ENCODE measurements around the gene TPM3. TPM values are rescaled to one million over a fixed set of nuclear protein-coding genes. Genes with fewer than 3 reads are reported as not detected.

Gene TPM3
- total RNA-seq, 1 experiment from 2014 or later: 703 TPM

- DNase-seq (ENCODE audit: low read depth): peak; percentile 44
Observed at GRCh38 chr1:154206196-154206595, 14.3 kb upstream of the TPM3 start, which contains the start of gene CFAP141. CFAP141 (minus strand) TSS chr1:154206333; CDS start chr1:154206307, 26 bp downstream.

GRCh38 chr1:154205778-154206177, 13.9 kb upstream of the TPM3 start:
- DNase-seq (ENCODE audit: low read depth): peak; percentile 29

GRCh38 chr1:154199563-154199879, 7.6 kb upstream of the TPM3 start:
- peak; percentile 24 for DNase-seq (ENCODE audit: low read depth)

DNA sequence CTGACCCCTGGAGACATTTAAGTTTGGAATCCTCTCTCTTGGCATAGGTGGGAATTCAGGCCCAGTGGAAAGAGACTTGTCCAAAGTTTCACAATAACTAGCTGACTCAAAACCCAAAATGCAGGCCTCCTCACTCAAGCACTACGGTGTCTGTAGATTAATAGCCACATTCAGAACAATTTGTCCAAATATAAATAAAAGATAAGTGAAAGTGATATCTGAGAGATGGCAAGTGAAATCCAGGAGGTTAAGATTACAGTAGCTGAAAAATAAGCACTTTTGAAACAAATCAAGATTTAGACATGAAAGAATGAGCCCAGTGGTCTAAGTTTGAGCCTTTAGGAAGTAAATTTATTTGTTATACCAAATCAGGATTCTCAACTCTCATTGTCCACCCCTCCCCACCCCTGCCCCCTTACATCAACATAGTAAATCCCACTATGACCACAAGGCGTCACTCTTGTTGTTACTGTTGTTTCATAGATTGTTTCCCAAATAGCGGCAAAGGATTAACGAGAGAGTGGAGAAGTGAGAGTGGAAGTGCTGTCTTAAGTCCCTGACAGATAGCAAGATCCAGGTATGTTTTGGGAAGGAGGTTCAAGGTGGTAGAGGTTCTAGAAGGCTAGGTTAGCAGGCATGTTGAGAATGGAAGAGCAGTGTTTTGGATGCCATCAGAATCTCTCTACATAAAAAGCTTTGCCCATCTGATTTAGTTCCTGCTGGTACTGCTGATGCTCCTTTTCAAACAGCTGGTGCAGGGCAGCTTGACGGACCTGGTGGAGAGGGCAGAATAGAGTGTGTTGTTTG, 7.1 kb upstream of the TPM3 start:
- DNase-seq (ENCODE audit: low read depth): peak; percentile 51

- DNase-seq (ENCODE audit: low read depth): peak; percentile 56
Observed at GRCh38 chr1:154193821-154194220, 1.9 kb upstream of the TPM3 start.

- DNase-seq (ENCODE audit: low read depth): no peak
Observed at GRCh38 chr1:154192476-154192875, 576 bp upstream of the TPM3 start.

DNA sequence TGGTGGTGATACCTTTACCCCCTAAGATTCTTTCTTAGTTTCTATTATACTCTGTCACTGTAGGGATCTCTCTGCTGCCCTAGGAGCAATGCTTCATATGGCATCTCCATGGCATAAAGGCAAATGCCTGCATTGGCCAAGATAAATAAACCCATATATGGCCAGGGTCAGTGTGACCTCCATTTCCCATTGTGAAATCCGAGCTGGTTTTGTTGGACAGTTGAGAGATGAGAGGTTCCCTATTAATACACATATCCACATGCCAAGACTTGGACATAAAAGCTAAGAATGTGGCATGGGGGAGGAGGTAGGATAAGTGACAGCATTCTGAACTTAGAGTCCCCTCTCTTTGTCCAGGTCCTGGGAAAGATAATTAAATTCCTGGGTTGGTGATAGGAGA, 1.4 kb downstream of the TPM3 start:
- peak; percentile 46 for DNase-seq (ENCODE audit: low read depth)

DNA sequence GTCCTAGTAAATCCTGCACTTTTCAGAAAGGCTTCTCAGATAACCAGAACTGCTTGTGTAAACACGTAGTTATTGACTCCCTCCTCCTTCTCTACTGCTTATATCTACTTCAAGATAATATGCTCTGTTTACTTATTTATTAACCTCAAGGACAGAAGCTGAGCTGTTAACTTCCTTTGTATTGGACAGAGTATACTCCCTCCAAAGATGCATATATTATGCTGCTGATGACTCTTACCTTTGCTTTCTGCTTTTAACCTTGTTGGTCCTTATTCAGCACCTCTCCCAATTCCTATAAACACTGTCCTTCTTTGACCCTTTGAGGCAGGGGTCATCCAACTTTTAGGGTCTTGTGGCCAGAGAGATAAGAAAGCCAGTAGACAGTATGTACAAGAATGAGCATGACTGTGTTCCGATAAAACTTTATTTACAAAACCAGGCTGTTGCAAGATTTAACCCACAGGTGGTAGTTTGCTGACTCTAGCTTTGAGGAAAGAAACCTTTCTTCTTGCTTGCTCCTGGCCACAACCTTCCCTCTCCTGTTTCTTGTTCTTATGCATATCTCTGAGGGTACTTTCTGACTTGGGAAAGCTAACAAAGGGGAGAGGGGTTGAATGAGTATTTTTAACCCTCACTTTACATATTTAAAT, 4.9 kb downstream of the TPM3 start:
- DNase-seq (ENCODE audit: low read depth): no peak

DNA sequence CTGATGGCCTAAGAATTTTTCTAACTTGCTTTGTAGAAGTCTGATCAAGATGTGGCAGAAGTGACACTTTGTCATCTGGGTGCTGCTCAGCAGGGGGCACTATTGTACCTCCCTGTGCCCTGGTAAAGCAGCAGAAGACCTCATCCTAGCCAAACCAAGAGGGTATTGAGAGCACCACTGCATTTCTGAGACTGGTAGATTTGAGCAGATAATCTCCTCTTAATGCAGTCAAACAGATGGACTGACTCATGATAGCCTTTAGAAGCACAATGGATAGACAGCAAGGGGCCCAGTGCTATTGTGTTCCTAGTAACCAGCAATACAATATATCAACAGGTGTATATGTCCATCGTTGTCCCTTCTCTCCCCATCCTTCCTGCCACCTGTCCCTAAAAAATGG, 5.7 kb downstream of the TPM3 start:
- peak; percentile 53 for DNase-seq (ENCODE audit: low read depth)

- DNase-seq (ENCODE audit: low read depth): peak; percentile 99
Observed at GRCh38 chr1:154183046-154183915, 8.6 kb downstream of the TPM3 start.

DNA sequence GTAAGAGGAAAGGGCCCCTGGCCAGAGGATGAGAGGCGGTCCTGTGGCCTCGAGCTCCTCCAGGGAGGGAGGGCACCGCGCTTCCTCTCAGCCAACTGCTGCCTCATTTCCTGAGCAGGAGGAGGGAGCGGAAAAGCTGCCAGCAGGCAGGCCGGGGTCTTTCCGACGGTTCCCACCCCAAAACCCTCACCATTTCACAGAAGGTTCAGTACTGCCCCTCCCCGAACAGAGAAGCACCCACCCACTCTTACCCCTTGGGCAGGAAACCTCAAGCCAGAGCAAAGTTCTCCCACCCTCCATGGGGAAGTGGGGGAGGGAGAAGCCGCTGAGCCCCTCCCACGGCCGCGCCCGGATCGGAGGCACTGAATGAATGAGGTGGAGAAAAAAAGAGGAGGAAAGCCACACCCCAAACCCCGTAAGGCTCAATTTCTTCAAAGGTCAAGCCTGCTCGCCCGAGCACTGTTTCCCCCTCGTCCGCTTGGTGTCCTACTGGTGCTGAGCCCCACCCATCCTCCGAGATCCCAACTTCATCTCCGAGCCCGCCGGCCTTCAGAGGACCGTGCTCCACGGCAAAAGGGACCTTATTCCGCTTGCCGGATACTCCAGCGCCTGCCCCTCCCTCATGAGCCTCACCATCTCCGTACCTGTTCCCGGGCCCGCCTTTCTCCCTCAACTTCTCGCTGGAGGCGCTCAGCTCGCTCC, 9.4 kb downstream of the TPM3 start:
- DNase-seq (ENCODE audit: low read depth): peak; percentile 85

DNA sequence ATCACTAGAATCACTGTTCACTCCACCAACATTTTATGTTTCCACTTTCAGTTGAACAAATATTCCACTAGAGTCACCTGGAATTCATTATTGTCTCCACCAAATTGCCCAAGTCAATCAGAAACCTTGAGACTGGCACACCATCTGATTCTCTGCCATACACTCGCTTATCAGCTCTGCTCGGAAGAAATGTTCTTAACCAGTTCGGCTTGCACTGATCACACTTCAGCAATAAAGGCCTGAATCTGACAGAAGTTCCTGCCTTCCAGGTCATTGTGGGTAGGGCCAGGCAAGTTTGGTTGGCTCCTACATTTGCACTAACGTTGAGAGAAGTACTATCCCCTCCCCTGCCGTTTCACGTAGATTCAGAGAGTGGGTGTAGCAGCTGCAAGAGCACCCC, 10.0 kb downstream of the TPM3 start:
- DNase-seq (ENCODE audit: low read depth): no peak

DNA sequence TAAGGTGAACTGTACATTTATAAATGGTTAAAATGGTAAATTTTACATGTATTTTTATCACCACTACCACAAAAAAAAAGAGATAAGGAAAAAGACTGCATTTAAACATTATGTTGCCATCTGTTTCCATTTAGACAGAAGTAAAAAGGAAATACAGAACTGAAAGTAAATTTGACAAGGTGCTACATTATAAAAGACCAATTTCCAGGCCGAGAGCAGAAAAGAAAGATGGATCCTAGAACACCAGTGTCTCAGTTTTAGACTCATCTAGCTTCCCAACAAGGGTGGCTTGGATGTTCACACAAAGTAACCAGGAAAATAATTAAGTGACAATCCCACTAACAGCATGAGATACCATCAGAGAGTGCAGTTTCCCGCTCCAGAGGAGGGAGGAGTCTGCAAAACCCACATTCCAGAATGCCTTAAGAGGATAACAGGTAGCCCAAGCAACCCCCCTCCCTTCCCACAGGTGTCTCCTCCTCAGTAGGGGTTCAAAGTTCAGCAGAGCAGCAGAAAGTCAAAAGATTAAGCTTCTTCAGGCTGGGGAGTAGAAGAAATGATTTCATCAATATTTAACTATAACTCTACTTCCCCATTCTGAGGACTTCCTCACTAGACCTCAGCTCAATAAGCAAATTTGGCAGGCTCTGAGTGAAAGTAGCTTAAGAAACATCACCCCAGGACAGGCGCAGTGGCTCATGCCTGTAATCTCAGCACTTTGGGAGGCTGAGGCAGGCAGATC, 11.8 kb downstream of the TPM3 start:
- no peak for DNase-seq (ENCODE audit: low read depth)

- no peak for DNase-seq (ENCODE audit: low read depth)
Observed at GRCh38 chr1:154178911-154179811, 12.7 kb downstream of the TPM3 start.

DNA sequence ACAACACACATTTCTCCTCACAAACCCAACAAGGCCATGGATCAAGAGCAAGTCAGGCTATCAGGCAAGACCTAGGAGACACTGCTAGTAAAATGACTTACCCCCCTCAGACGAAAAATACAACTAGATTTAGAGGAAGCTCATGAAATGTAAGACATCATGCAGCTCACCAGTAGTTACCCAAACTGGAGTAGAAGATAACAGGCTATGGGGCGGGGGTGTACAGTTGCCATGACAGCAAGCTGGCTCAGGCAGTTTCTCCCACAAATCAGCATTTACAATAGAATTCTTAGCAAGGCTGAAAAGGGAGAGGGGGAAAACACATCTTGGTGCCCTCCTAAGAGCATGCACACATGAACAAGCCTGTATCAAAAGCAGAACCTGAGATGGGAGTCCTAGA, 13.9 kb downstream of the TPM3 start:
- DNase-seq (ENCODE audit: low read depth): no peak

DNA sequence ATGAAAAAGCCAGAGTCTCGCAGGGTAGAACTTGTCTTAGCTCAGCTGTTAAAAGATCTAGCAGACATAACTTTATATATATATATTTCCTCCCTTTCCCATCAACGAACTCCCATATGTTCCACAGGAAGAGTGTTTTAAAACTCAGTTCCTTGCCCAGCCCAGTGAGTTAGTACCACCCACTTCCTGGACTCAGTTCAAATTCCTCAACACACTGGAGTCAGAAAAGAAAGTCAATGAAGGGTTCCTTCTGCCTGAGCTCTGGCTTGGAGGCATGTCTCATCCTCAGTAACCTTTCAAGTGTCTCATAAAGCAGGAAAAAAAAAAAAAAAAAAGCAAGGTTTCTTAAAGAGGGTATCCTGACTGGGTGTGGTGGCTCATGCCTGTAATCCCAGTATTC, 15.6 kb downstream of the TPM3 start:
- peak; percentile 67 for DNase-seq (ENCODE audit: low read depth)

DNA sequence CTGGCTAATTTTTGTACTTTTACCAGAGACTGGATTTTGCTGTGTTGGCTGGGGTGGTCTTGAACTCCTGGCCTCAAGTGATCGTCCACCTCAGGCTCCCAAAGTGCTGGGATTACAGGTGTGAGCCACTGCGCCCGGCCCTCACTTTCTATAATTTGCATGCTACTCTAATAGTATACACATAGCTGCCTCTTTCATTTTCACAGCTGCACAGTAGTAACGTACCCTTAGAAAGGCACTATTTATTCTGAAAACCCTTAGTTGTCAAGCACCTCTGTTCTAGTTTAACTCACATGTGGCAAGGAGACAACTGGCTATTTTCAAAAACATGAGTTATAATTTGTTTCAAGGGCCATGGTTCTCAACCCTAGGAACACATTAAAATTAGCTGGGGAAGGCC, 17.2 kb downstream of the TPM3 start:
- no peak for DNase-seq (ENCODE audit: low read depth)

GRCh38 chr1:154171880-154172279, 20.0 kb downstream of the TPM3 start:
- DNase-seq (ENCODE audit: low read depth): no peak

- no peak for DNase-seq (ENCODE audit: low read depth)
Observed at GRCh38 chr1:154171223-154171583, 20.7 kb downstream of the TPM3 start.

Measured in HT1080 (cell line).